ENCODE measurements around the gene GATAD1.

The GATAD1 gene

GRCh38 chr7:92402920-92403759 lies 44.1 kb upstream of the GATAD1 start:
- no peak for DNase-seq (ENCODE audit: low read depth in 1 of 2, low spot score in 1 of 2)
- H3K27ac ChIP-seq (replicated peaks) = no peak overlapping the region
- no peak overlapping the region for H3K4me3 ChIP-seq (replicated peaks; ENCODE audit: insufficient read depth, low read length)
- no peak for TF ChIP-seq POLR2AphosphoS5 (IDR thresholded peaks at IDR 0.05; ENCODE audit: low read depth)
- no peak for TF ChIP-seq SPI1 (IDR thresholded peaks at IDR 0.05; ENCODE audit: borderline replicate concordance, low read depth)
- TF ChIP-seq REST (IDR thresholded peaks at IDR 0.05; ENCODE audit: insufficient replicate concordance, low read depth) = no peak
- TF ChIP-seq CTCF (IDR thresholded peaks at IDR 0.05; ENCODE audit: insufficient read depth, low read length) = no peak
- TF ChIP-seq GABPA (IDR thresholded peaks at IDR 0.05; ENCODE audit: low read depth) = no peak
- peaks cover 3% of the 10 kb centered on the region for H3K27me3 ChIP-seq (ENCODE audit: insufficient read depth, poor library complexity, severe bottlenecking)

DNA sequence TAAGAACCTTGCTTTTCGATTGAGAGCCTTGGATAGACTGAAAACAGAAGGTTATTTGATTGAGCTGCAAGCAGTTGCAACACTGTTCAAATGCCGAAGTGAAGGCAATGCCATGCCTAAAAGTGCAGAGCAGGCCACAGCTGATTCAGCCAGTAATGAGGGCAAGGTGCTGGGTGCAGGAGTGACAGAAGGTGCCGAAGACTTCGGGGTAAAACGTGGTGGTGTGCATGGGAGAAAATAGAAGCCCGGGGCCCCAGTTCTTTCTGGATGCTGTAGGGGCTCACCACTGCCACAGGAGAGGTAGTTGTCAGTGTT lies 43.6 kb upstream of the GATAD1 start:
- TF ChIP-seq GABPA (IDR thresholded peaks at IDR 0.05; ENCODE audit: low read depth) (no peak), CTCF (IDR thresholded peaks at IDR 0.05; ENCODE audit: insufficient read depth, low read length) (no peak), REST (IDR thresholded peaks at IDR 0.05; ENCODE audit: insufficient replicate concordance, low read depth) (no peak), SPI1 (IDR thresholded peaks at IDR 0.05; ENCODE audit: borderline replicate concordance, low read depth) (no peak), POLR2AphosphoS5 (IDR thresholded peaks at IDR 0.05; ENCODE audit: low read depth) (no peak)
- Histone ChIP-seq H3K27ac (replicated peaks) (no peak overlapping the region), H3K27me3 (ENCODE audit: insufficient read depth, poor library complexity, severe bottlenecking) (peaks cover 8% of the 10 kb centered on the region), H3K4me3 (replicated peaks; ENCODE audit: insufficient read depth, low read length) (no peak overlapping the region)
- DNase-seq (ENCODE audit: low read depth in 1 of 2, low spot score in 1 of 2) = no peak

GRCh38 chr7:92404170-92404614 lies 43.1 kb upstream of the GATAD1 start:
- H3K27ac ChIP-seq (replicated peaks) = no peak overlapping the region
- peak; percentile 98 for TF ChIP-seq POLR2AphosphoS5 (IDR thresholded peaks at IDR 0.05; ENCODE audit: low read depth)
- TF ChIP-seq REST (IDR thresholded peaks at IDR 0.05; ENCODE audit: insufficient replicate concordance, low read depth) = no peak
- H3K4me3 ChIP-seq (replicated peaks; ENCODE audit: insufficient read depth, low read length) = no peak overlapping the region
- peak in 1 of 2 experiments; percentile 87 for DNase-seq (ENCODE audit: low read depth in 1 of 2, low spot score in 1 of 2)
- peaks cover 8% of the 10 kb centered on the region for H3K27me3 ChIP-seq (ENCODE audit: insufficient read depth, poor library complexity, severe bottlenecking)
